Testis (tissue), 3 donors: ENCODE measurements around the gene GNPTG. TPM values are rescaled to one million over a fixed set of nuclear protein-coding genes. Genes with fewer than 3 reads are reported as not detected.

Source experiments
- DNase-seq: peaks from one replicate; pipeline ENCODE4 v3.0.0-alpha.2; 2019
- H3K27ac ChIP-seq, 2 donors: fragments of 200-600 bp; sonication (generic); one replicate each; pipeline ENCODE4 v1.5.1; 2019
- H3K27me3 ChIP-seq: fragments of 200-600 bp; sonication (generic); one replicate; pipeline ENCODE4 v1.5.1; 2019
- H3K36me3 ChIP-seq: fragments of 200-600 bp; sonication (generic); one replicate; pipeline ENCODE4 v1.5.1; 2017; ENCODE audit warnings: low read depth; ENCODE audit errors: missing control alignments
- H3K4me1 ChIP-seq: fragments of 200-600 bp; sonication (generic); one replicate; pipeline ENCODE4 v1.5.1; 2019
- H3K4me3 ChIP-seq, 2 donors: fragments of 200-600 bp; sonication (generic); one replicate each; pipeline ENCODE4 v1.5.1; 2017 to 2019
- H3K9me3 ChIP-seq: fragments of 200-600 bp; sonication (generic); one replicate; pipeline ENCODE4 v1.5.1; 2017
- CTCF ChIP-seq, 3 experiments: fragments of 450-650 bp in 2 of 3; fragments of 200-600 bp in 1 of 3; sonication (generic) in 1 of 3; IDR thresholded peaks; one replicate each; pipeline ENCODE4 v1.5.1; 2016 to 2019; ENCODE audit warnings: antibody characterized with exemption in 3 of 3, mild to moderate bottlenecking in 2 of 3, moderate library complexity in 1 of 3
- POLR2A ChIP-seq: fragments of 450-650 bp; IDR thresholded peaks from one replicate; pipeline ENCODE4 v1.6.1; 2017; ENCODE audit warnings: antibody characterized with exemption, mild to moderate bottlenecking, moderate library complexity
- WGBS, 2 donors: methylation state at CpG; one replicate each; pipeline ENCODE4 v1.1.5; 2018; 5-methylcytosine and 5-hydroxymethylcytosine counted together
- intact Hi-C: fragments of 100-400 bp; cut with DNase I; formaldehyde crosslinking; loops from one replicate; pipeline ENCODE4 v1.15.1; 2023; ENCODE audit warnings: low total_unique reads
- polyA plus RNA-seq: library from polyadenylated mRNA; stranded (reverse); fragments of 350-450 nt; fragmentation: Illumina TruSeq; extraction: RNeasy Lipid Tissue Mini Kit (QIAGEN cat#74804); gene quantifications from one replicate; pipeline ENCODE4 v1.2.3, GENCODE V29; 2014; ENCODE audit warnings: low read depth, low replicate concordance; ENCODE audit not compliant: insufficient read depth
- total RNA-seq, 2 donors: library from RNA; depleted of rRNA; stranded (reverse); fragments of >200 nt; gene quantifications; one replicate each; pipeline ENCODE4 v1.2.3, GENCODE V29; 2016

Gene GNPTG
- total and polyA plus RNA-seq, 3 donors from 2014 or later: 67.8 to 150 (median 106) TPM

DNA sequence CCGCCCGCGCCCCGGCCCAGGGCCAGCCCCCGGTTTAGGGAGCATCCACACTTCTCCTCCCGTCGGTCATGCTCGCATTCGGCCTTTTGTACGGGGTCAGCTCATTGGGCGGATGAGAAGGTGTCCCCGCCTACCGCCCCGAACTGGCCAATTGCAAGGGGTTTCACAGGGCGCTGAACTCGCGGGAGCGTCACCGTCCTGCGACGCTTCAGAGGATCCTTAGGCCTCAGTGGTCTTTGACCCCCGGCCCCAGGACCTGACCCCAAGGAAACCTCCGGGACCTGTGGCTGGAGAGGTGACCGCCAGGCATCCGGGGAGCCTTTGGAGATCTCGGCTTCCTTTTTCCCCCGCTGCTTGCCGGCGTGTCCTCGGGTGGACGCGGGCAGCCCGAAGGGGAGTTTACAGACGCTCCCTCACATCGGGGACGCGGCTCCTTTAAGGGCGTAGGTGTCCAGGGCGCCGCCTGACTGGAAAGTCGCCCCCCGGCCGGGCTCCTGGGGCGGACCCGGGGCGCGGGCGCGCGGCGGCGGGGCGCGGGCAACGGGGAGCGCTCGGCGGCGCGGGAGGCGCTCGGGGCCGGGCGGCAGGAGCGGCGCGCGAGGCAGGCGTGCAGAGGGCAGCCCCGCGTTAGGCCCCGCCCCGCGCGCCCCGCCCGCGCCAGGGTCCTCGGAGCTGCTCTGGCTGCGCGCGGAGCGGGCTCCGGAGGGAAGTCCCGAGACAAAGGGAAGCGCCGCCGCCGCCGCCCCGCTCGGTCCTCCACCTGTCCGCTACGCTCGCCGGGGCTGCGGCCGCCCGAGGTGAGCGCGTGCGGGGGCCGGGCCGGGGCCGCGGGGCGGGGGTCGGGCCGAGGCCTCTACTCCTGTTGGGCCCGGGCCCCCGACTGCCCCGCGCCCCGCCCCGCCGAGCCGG is 42.5 kb upstream of the GNPTG start, which contains the start of gene UBE2I:
Gene UBE2I, plus strand, starts transcription at position 660 of the 909 bp plus-strand sequence. CDS start 4,395 bp downstream, outside the sequence.
- Histone ChIP-seq H3K36me3 (no peaks in the 10 kb centered on the region), H3K27ac (peak within 1 kb of the TSS; percentile 92 to 98), H3K4me3 (peak within 1 kb of the TSS; percentile 67 to 83), H3K4me1 (peaks cover 24% of the 10 kb centered on the region), H3K27me3 (no peaks in the 10 kb centered on the region), H3K9me3 (no peaks in the 10 kb centered on the region)
- DNase-seq: peak; percentile 98
- TF ChIP-seq POLR2A (no peak), CTCF (IDR thresholded peaks at IDR 0.05) (no peak)
- WGBS, 2 donors: 0 to 1% methylated on average over 4 to 53 of the region's 117 CpGs
- intact Hi-C loops: no loop called here

DNA sequence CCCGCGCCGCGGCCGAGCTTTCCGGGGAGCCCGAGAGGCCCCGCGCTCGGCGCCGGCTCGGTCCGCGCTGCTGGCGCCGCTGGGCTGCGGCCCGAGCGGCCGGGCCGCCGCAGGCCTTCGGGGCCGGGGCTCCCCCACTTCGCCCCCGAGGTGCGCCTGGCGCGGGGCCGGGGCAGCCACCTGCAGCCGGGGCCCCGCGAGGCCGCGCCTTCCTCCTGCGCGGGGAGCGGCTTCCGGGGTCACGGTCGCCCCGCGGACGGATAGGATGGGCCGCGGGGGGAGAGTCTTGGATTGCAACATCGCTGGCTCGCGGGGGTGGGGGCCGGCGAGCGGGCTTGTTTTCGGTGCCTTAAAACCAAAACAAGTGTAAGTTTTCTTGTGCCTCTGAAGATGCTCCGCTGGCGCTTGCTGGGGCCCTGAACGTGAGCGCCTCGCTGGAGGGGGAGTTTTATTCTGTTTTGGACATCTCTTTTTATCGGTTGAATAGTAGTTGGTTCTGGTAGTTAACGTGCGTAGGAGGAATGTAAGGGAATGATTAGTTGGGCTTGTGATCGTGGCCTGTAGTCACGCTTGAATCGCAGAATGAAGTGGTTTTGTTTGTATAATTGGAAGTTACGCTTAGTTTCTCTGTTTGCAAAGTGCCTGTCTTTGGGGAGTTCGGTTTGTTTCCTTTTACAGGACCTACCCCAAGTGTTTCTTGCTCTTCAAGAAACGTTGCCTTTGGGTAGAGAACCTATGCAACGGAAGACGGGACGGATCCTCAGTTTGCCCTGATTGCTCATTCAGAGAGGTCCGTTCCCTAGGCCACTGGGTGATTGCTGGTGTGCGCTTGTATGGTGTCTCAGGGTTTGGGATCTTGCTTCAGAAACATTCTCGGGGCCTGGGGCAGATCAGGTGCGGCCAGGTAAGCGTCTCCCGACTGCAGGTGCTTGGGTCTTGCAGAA is 41.6 kb upstream of the GNPTG start:
- DNase-seq: peak; percentile 66
- no peak for TF ChIP-seq CTCF (IDR thresholded peaks at IDR 0.05)
- intact Hi-C loops: no loop called here
- Histone ChIP-seq H3K27me3 (no peaks in the 10 kb centered on the region), H3K4me3 (peak overlapping the region; percentile 67 to 83), H3K36me3 (no peaks in the 10 kb centered on the region), H3K9me3 (no peaks in the 10 kb centered on the region), H3K4me1 (peaks cover 24% of the 10 kb centered on the region), H3K27ac (peak overlapping the region in 1 of 2 donors; percentile 98)
- 1 to 2% methylated on average over 29 to 61 of the region's 77 CpGs for WGBS, 2 donors

GRCh38 chr16:1310832-1311200 is 40.9 kb upstream of the GNPTG start:
- peaks cover 24% of the 10 kb centered on the region for H3K4me1 ChIP-seq
- H3K36me3 ChIP-seq: no peaks in the 10 kb centered on the region
- intact Hi-C loops: no loop called here
- no peak for TF ChIP-seq POLR2A
- TF ChIP-seq CTCF (IDR thresholded peaks at IDR 0.05): no peak
- 3% methylated on average over 6 to 14 of the region's 14 CpGs for WGBS, 2 donors
- H3K27me3 ChIP-seq: no peaks in the 10 kb centered on the region
- DNase-seq: no peak
- H3K4me3 ChIP-seq: peak overlapping the region; percentile 67 to 83
- no peak overlapping the region for H3K27ac ChIP-seq
- no peaks in the 10 kb centered on the region for H3K9me3 ChIP-seq

- no peaks in the 10 kb centered on the region for H3K27me3 ChIP-seq
- WGBS, 2 donors: 8 to 17% methylated on average over 4 to 13 of the region's 13 CpGs
- intact Hi-C loops: no loop called here
- H3K36me3 ChIP-seq: no peaks in the 10 kb centered on the region
- H3K4me3 ChIP-seq: peak overlapping the region in 1 of 2 donors; percentile 83
- DNase-seq: no peak
- H3K27ac ChIP-seq: no peak overlapping the region
- peaks cover 24% of the 10 kb centered on the region for H3K4me1 ChIP-seq
- no peaks in the 10 kb centered on the region for H3K9me3 ChIP-seq
- no peak for TF ChIP-seq CTCF (IDR thresholded peaks at IDR 0.05)
- no peak for TF ChIP-seq POLR2A
Observed at GRCh38 chr16:1311212-1311737, 40.5 kb upstream of the GNPTG start.
